PC-9 (cell line): ENCODE measurements around the gene BCAR3. TPM values are rescaled to one million over a fixed set of nuclear protein-coding genes. Genes with fewer than 3 reads are reported as not detected.

Source experiments
- BruUV-seq: library from RNA; stranded (reverse); fragments of 400-500 nt; replicated peaks from 2 replicates; lab custom pipeline; 2021; lab: Mats Ljungman, UMichigan
- CTCF ChIA-PET: fragments of 300-600 bp; sonication (Branson Sonifier 250); formaldehyde crosslinking; loops from one replicate; lab custom pipeline; 2022; ENCODE audit warnings: antibody characterized with exemption; lab: Charles Lee
- POLR2A ChIA-PET: fragments of 300-600 bp; sonication (Branson Sonifier 250); formaldehyde crosslinking; loops from one replicate; lab custom pipeline; 2022; ENCODE audit warnings: antibody characterized with exemption; ENCODE audit not compliant: unreplicated experiment; lab: Charles Lee
- DNase-seq, 2 experiments: peaks; one replicate each; pipeline versions ENCODE4 v3.0.0 to v3.0.0-alpha.2; 2015 to 2022; ENCODE audit warnings: mixed read lengths in 1 of 2
- H2AFZ ChIP-seq: fragments of 200-600 bp; sonication (generic); 2 replicates; pipeline ENCODE4 v1.8.1; 2017; ENCODE audit warnings: antibody characterized with exemption
- H3F3A ChIP-seq: fragments of 200-600 bp; sonication (generic); 2 replicates; pipeline ENCODE4 v1.8.1; 2017; ENCODE audit warnings: antibody characterized with exemption, mild to moderate bottlenecking, low read depth; ENCODE audit not compliant: insufficient read depth
- H3K27ac ChIP-seq: fragments of 200-600 bp; sonication (generic); 2 replicates; pipeline ENCODE4 v1.6.1; 2016; ENCODE audit warnings: mixed run types
- H3K27me3 ChIP-seq: fragments of 200-600 bp; sonication (generic); 2 replicates; pipeline ENCODE4 v1.6.1; 2016; ENCODE audit warnings: low read depth, mixed run types; ENCODE audit not compliant: insufficient read depth
- H3K36me3 ChIP-seq: fragments of 200-600 bp; sonication (generic); 2 replicates; pipeline ENCODE4 v1.6.1; 2016; ENCODE audit warnings: low read depth, mixed run types
- H3K4me1 ChIP-seq: fragments of 200-600 bp; sonication (generic); replicated peaks from 2 replicates; pipeline ENCODE4 v1.6.1; 2016; ENCODE audit warnings: mixed run types; ENCODE audit not compliant: insufficient read depth
- H3K4me2 ChIP-seq: fragments of 200-600 bp; sonication (generic); 2 replicates; pipeline ENCODE4 v1.6.1; 2017; ENCODE audit warnings: mixed run types
- H3K4me3 ChIP-seq: fragments of 200-600 bp; sonication (generic); 2 replicates; pipeline ENCODE4 v1.6.1; 2016; ENCODE audit warnings: mixed run types
- H3K79me2 ChIP-seq: fragments of 200-600 bp; sonication (generic); 2 replicates; pipeline ENCODE4 v1.6.1; 2017; ENCODE audit warnings: low read depth, mixed run types
- H3K9me2 ChIP-seq: fragments of 200-600 bp; sonication (generic); 2 replicates; pipeline ENCODE4 v1.8.1; 2017; ENCODE audit warnings: mild to moderate bottlenecking; ENCODE audit not compliant: insufficient read depth
- H3K9me3 ChIP-seq: fragments of 200-600 bp; sonication (generic); 2 replicates; pipeline ENCODE4 v1.8.1; 2016; ENCODE audit warnings: low read depth; ENCODE audit not compliant: insufficient read depth
- H4K20me1 ChIP-seq: fragments of 200-600 bp; sonication (generic); 2 replicates; pipeline ENCODE4 v1.8.1; 2017; ENCODE audit not compliant: insufficient read depth
- EZH2 ChIP-seq: fragments of 200-600 bp; sonication (generic); IDR thresholded peaks from 2 replicates; pipeline ENCODE4 v1.8.0; 2017; ENCODE audit warnings: antibody characterized with exemption, low read depth
- intact Hi-C: fragments of 100-400 bp; cut with micrococcal nuclease; formaldehyde crosslinking; loops from one replicate; pipeline ENCODE4 v1.10.0; 2022; ENCODE audit not compliant: unreplicated experiment
- total RNA-seq: library from RNA; stranded (reverse); gene quantifications from 2 replicates; pipeline ENCODE4 v1.2.3, GENCODE V29; 2021
- TF ChIP-seq, protein P1 (sequence below): fragments of 200-600 bp; sonication (generic); conservative IDR thresholded peaks from 2 replicates; pipeline ENCODE4 v1.6.1; 2017; ENCODE audit warnings: mixed run types, antibody characterized with exemption, mild to moderate bottlenecking, moderate library complexity

Gene BCAR3
- total RNA-seq, 1 experiment from 2014 or later: 70.0 TPM

GRCh38 chr1:93552741-93553455 lies 128.7 kb downstream of the BCAR3 start:
- no peak overlapping the region for H3K4me2 ChIP-seq
- H3K36me3 ChIP-seq: peaks cover 5% of the 10 kb centered on the region
- no peak for DNase-seq
- no peaks in the 10 kb centered on the region for H3K9me3 ChIP-seq
- TF ChIP-seq, protein P1, sequence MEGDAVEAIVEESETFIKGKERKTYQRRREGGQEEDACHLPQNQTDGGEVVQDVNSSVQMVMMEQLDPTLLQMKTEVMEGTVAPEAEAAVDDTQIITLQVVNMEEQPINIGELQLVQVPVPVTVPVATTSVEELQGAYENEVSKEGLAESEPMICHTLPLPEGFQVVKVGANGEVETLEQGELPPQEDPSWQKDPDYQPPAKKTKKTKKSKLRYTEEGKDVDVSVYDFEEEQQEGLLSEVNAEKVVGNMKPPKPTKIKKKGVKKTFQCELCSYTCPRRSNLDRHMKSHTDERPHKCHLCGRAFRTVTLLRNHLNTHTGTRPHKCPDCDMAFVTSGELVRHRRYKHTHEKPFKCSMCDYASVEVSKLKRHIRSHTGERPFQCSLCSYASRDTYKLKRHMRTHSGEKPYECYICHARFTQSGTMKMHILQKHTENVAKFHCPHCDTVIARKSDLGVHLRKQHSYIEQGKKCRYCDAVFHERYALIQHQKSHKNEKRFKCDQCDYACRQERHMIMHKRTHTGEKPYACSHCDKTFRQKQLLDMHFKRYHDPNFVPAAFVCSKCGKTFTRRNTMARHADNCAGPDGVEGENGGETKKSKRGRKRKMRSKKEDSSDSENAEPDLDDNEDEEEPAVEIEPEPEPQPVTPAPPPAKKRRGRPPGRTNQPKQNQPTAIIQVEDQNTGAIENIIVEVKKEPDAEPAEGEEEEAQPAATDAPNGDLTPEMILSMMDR: no peak
- no peak for TF ChIP-seq EZH2
- H3K4me3 ChIP-seq: no peak overlapping the region
- intact Hi-C loops: loop anchor here (10.0 kb wide), 1 partner anchor 108 kb away; the partner anchor contains the start of gene FNBP1L
- BruUV-seq: no TSS peak
- no peak overlapping the region for H3K27ac ChIP-seq
- H2AFZ ChIP-seq: no peak overlapping the region
- no peaks in the 10 kb centered on the region for H3K9me2 ChIP-seq
- 0 out of 2 replicates have a peak, but pooled peaks cover under 1% of the 10 kb centered on the region for H4K20me1 ChIP-seq
- ChIA-PET POLR2A (no interaction called here), CTCF (interaction anchor here (0.6 kb wide), 1 partner anchor 11 kb away, joined by 5 read pairs; no protein-coding TSS in a partner anchor)
- peaks cover 11% of the 10 kb centered on the region for H3K4me1 ChIP-seq
- peaks cover 35% of the 10 kb centered on the region for H3F3A ChIP-seq
- H3K79me2 ChIP-seq: no peaks in the 10 kb centered on the region
- H3K27me3 ChIP-seq: no peaks in the 10 kb centered on the region

DNA sequence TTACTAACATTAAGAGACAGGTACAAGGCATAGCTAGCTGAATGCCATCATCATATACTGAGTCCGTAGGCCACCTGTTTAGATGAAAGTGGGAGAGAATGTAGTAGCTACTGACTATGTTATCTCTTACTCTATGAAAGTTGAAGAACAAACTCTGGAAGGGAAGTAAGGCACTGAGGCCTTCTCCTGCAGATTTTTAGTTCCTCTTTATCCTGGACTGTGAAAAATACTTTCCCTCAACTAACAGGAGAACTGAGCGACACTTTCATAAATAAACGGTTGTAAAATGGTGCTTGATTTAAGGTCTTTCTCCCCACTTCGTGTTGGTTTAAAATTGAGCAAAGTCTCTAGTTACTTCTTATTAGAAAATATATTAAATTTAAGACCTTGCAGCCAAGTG lies 131.8 kb downstream of the BCAR3 start:
- intact Hi-C loops: loop anchor here (10.0 kb wide), 1 partner anchor 105 kb away; the partner anchor contains the start of gene FNBP1L
- Histone ChIP-seq H3K36me3 (peaks cover 21% of the 10 kb centered on the region), H3K27ac (no peak overlapping the region), H3K9me2 (no peaks in the 10 kb centered on the region), H2AFZ (no peak overlapping the region), H3K4me1 (peaks cover 11% of the 10 kb centered on the region), H4K20me1 (no peaks in the 10 kb centered on the region), H3K27me3 (no peaks in the 10 kb centered on the region), H3K9me3 (no peaks in the 10 kb centered on the region), H3F3A (peaks cover 7% of the 10 kb centered on the region), H3K4me3 (no peak overlapping the region), H3K79me2 (no peaks in the 10 kb centered on the region), H3K4me2 (no peak overlapping the region)
- BruUV-seq: no TSS peak
- TF ChIP-seq EZH2: no peak
- TF ChIP-seq, protein P1: no peak
- no peak for DNase-seq
- ChIA-PET POLR2A (no interaction called here), CTCF (no interaction called here)

- CTCF ChIA-PET: no interaction called here
- Histone ChIP-seq H3K27me3 (no peaks in the 10 kb centered on the region), H3K9me2 (no peaks in the 10 kb centered on the region), H3K36me3 (peaks cover 26% of the 10 kb centered on the region), H3K4me2 (no peak overlapping the region), H3K4me3 (no peak overlapping the region), H3F3A (peaks cover 7% of the 10 kb centered on the region), H4K20me1 (no peaks in the 10 kb centered on the region), H3K79me2 (no peaks in the 10 kb centered on the region), H3K4me1 (peaks cover 6% of the 10 kb centered on the region), H3K9me3 (no peaks in the 10 kb centered on the region), H3K27ac (no peak overlapping the region), H2AFZ (no peak overlapping the region)
- POLR2A ChIA-PET: no interaction called here
- intact Hi-C loops: no loop called here
- DNase-seq: no peak
- TF ChIP-seq, protein P1: no peak
- no peak for TF ChIP-seq EZH2
- BruUV-seq: no TSS peak
These were observed 132.5 kb downstream of the BCAR3 start for GRCh38 chr1:93549131-93549530.
